Activated naive CD8-positive, alpha-beta T cell treated with anti-CD3 and anti-CD28 coated beads for 36 hours (primary cell): Measurements from ENCODE around the gene NELFCD. TPM values are rescaled to one million over a fixed set of nuclear protein-coding genes. Genes with fewer than 3 reads are reported as not detected.
"Not testable (repeated sequence)": the region's sequence is repeated elsewhere in the genome, so short reads cannot be mapped to it uniquely, and the experiment has no call there.

ENCODE experiments used
- DNase-seq: peaks from one replicate; pipeline ENCODE4 v3.0.0; 2021
- H3K27ac Mint-ChIP-seq: one replicate; pipeline ENCODE4 v1.8.0; 2022; ENCODE audit warnings: mild to moderate bottlenecking, moderate library complexity, mixed read lengths
- H3K27me3 Mint-ChIP-seq: one replicate; pipeline ENCODE4 v1.8.0; 2022; ENCODE audit warnings: mild to moderate bottlenecking, mixed read lengths
- H3K36me3 Mint-ChIP-seq: one replicate; pipeline ENCODE4 v1.8.0; 2021; ENCODE audit warnings: mild to moderate bottlenecking, mixed read lengths
- H3K4me1 Mint-ChIP-seq: one replicate; pipeline ENCODE4 v1.8.0; 2021; ENCODE audit warnings: mixed read lengths
- H3K4me3 Mint-ChIP-seq: one replicate; pipeline ENCODE4 v1.8.0; 2022; ENCODE audit warnings: mild to moderate bottlenecking, moderate library complexity, mixed read lengths
- H3K9me3 Mint-ChIP-seq: one replicate; pipeline ENCODE4 v1.8.0; 2022; ENCODE audit warnings: mixed read lengths
- total RNA-seq, 2 experiments: library from RNA; stranded (reverse); gene quantifications; one replicate each; pipeline ENCODE4 v1.2.3, GENCODE V29; 2021

The NELFCD gene
- total RNA-seq, 2 experiments from 2014 or later = 84.1 to 91.2 TPM

GRCh38 chr20:58963922-58964321 is 17.1 kb upstream of the NELFCD start:
- H3K4me3 Mint-ChIP-seq = not testable (repeated sequence)

GRCh38 chr20:58965270-58966064 is 15.6 kb upstream of the NELFCD start:
- Mint-ChIP-seq H3K27me3 (peaks cover 7% of the 10 kb centered on the region), H3K9me3 (no peaks in the 10 kb centered on the region), H3K36me3 (no peaks in the 10 kb centered on the region), H3K4me1 (no peaks in the 10 kb centered on the region), H3K27ac (no peak overlapping the region), H3K4me3 (no peak overlapping the region)
- no peak for DNase-seq

More at GRCh38 chr20:58963922-58964321, 17.1 kb upstream of the NELFCD start:
- not testable (repeated sequence) for H3K27me3 Mint-ChIP-seq, DNase-seq, H3K36me3 Mint-ChIP-seq, H3K9me3 Mint-ChIP-seq, H3K4me1 Mint-ChIP-seq, H3K27ac Mint-ChIP-seq

GRCh38 chr20:58967652-58968429 is 13.2 kb upstream of the NELFCD start:
- DNase-seq = no peak
- no peak overlapping the region for H3K4me3 Mint-ChIP-seq
- peaks cover 7% of the 10 kb centered on the region for H3K27me3 Mint-ChIP-seq
- no peaks in the 10 kb centered on the region for H3K36me3 Mint-ChIP-seq
- H3K9me3 Mint-ChIP-seq = no peaks in the 10 kb centered on the region
- no peak overlapping the region for H3K27ac Mint-ChIP-seq
- H3K4me1 Mint-ChIP-seq = no peaks in the 10 kb centered on the region

GRCh38 chr20:58969439-58969838 is 11.6 kb upstream of the NELFCD start:
- Mint-ChIP-seq H3K9me3 (no peaks in the 10 kb centered on the region), H3K27ac (no peak overlapping the region), H3K4me3 (no peak overlapping the region), H3K27me3 (peaks cover 5% of the 10 kb centered on the region), H3K4me1 (no peaks in the 10 kb centered on the region), H3K36me3 (no peaks in the 10 kb centered on the region)
- DNase-seq = no peak

GRCh38 chr20:58970146-58970545 is 10.9 kb upstream of the NELFCD start:
- no peaks in the 10 kb centered on the region for H3K27me3 Mint-ChIP-seq
- H3K4me3 Mint-ChIP-seq = no peak overlapping the region

GRCh38 chr20:58971429-58971828 is 9.6 kb upstream of the NELFCD start:
- Mint-ChIP-seq H3K27me3 (no peaks in the 10 kb centered on the region), H3K9me3 (peaks cover 5% of the 10 kb centered on the region), H3K27ac (no peak overlapping the region), H3K4me3 (no peak overlapping the region), H3K36me3 (no peaks in the 10 kb centered on the region), H3K4me1 (no peaks in the 10 kb centered on the region)
- no peak for DNase-seq

More at GRCh38 chr20:58970146-58970545, 10.9 kb upstream of the NELFCD start:
- no peaks in the 10 kb centered on the region for H3K4me1 Mint-ChIP-seq
- H3K9me3 Mint-ChIP-seq = peaks cover 1% of the 10 kb centered on the region
- no peak overlapping the region for H3K27ac Mint-ChIP-seq
- no peaks in the 10 kb centered on the region for H3K36me3 Mint-ChIP-seq
- no peak for DNase-seq

- H3K9me3 Mint-ChIP-seq = peaks cover 5% of the 10 kb centered on the region
- H3K4me3 Mint-ChIP-seq = no peak overlapping the region
- H3K27ac Mint-ChIP-seq = no peak overlapping the region
- H3K36me3 Mint-ChIP-seq = no peaks in the 10 kb centered on the region
- H3K4me1 Mint-ChIP-seq = no peaks in the 10 kb centered on the region
- DNase-seq = no peak
- no peaks in the 10 kb centered on the region for H3K27me3 Mint-ChIP-seq
These were observed 7.9 kb upstream of the NELFCD start for GRCh38 chr20:58973179-58973578.

- Mint-ChIP-seq H3K27ac (no peak overlapping the region), H3K4me3 (peak overlapping the region; percentile 19), H3K36me3 (no peaks in the 10 kb centered on the region), H3K27me3 (no peaks in the 10 kb centered on the region), H3K4me1 (no peaks in the 10 kb centered on the region), H3K9me3 (peaks cover 5% of the 10 kb centered on the region)
- DNase-seq = no peak
These were observed 7.2 kb upstream of the NELFCD start for GRCh38 chr20:58973866-58974265.

- Mint-ChIP-seq H3K36me3 (no peaks in the 10 kb centered on the region), H3K27me3 (no peaks in the 10 kb centered on the region)
These were observed 5.7 kb upstream of the NELFCD start for GRCh38 chr20:58975353-58975752.

GRCh38 chr20:58976061-58976730 is 4.9 kb upstream of the NELFCD start:
- Mint-ChIP-seq H3K4me1 (no peaks in the 10 kb centered on the region), H3K9me3 (peaks cover 5% of the 10 kb centered on the region), H3K27ac (no peak overlapping the region), H3K4me3 (no peak overlapping the region), H3K36me3 (no peaks in the 10 kb centered on the region), H3K27me3 (no peaks in the 10 kb centered on the region)
- DNase-seq = no peak

More at GRCh38 chr20:58975353-58975752, 5.7 kb upstream of the NELFCD start:
- H3K27ac Mint-ChIP-seq = no peak overlapping the region
- DNase-seq = no peak
- H3K4me1 Mint-ChIP-seq = no peaks in the 10 kb centered on the region
- peaks cover 5% of the 10 kb centered on the region for H3K9me3 Mint-ChIP-seq
- no peak overlapping the region for H3K4me3 Mint-ChIP-seq

- H3K36me3 Mint-ChIP-seq = peaks cover 9% of the 10 kb centered on the region
- H3K27me3 Mint-ChIP-seq = no peaks in the 10 kb centered on the region
These were observed 2.5 kb upstream of the NELFCD start for GRCh38 chr20:58978351-58979190.

GRCh38 chr20:58981628-58982364 is 740 bp downstream of the NELFCD start:
- DNase-seq = no peak
- H3K27me3 Mint-ChIP-seq = no peaks in the 10 kb centered on the region
- peaks cover 16% of the 10 kb centered on the region for H3K36me3 Mint-ChIP-seq
- no peaks in the 10 kb centered on the region for H3K9me3 Mint-ChIP-seq
- H3K27ac Mint-ChIP-seq = peak overlapping the region; percentile 87
- H3K4me3 Mint-ChIP-seq = peak overlapping the region; percentile 90
- H3K4me1 Mint-ChIP-seq = peaks cover 27% of the 10 kb centered on the region

More at GRCh38 chr20:58978351-58979190, 2.5 kb upstream of the NELFCD start:
- Mint-ChIP-seq H3K27ac (no peak overlapping the region), H3K4me1 (peaks cover 8% of the 10 kb centered on the region), H3K4me3 (no peak overlapping the region), H3K9me3 (peaks cover 5% of the 10 kb centered on the region)
- DNase-seq = no peak

GRCh38 chr20:58982406-58983114 is 1.5 kb downstream of the NELFCD start:
- peaks cover 20% of the 10 kb centered on the region for H3K36me3 Mint-ChIP-seq
- no peak for DNase-seq
- no peaks in the 10 kb centered on the region for H3K27me3 Mint-ChIP-seq
- H3K27ac Mint-ChIP-seq = peak overlapping the region; percentile 79
- H3K4me1 Mint-ChIP-seq = peaks cover 27% of the 10 kb centered on the region
- no peaks in the 10 kb centered on the region for H3K9me3 Mint-ChIP-seq
- H3K4me3 Mint-ChIP-seq = peak overlapping the region; percentile 90
